Middle frontal gyrus (tissue), 1 donor: ENCODE data around the gene NEK2.
"Not testable (repeated sequence)": the region's sequence is repeated elsewhere in the genome, so short reads cannot be mapped to it uniquely, and the experiment has no call there.

ENCODE experiments used
- DNase-seq: peaks from one replicate; pipeline ENCODE4 v3.0.0-alpha.2; 2015; ENCODE audit warnings: low spot score; ENCODE audit errors: extremely low spot score

The NEK2 gene

GRCh38 chr1:211633524-211633846 is 41.9 kb downstream of the NEK2 start:
- no peak for DNase-seq

GRCh38 chr1:211632808-211633523 is 42.5 kb downstream of the NEK2 start:
- DNase-seq = no peak

GRCh38 chr1:211632117-211632807 is 43.2 kb downstream of the NEK2 start:
- no peak for DNase-seq

DNA sequence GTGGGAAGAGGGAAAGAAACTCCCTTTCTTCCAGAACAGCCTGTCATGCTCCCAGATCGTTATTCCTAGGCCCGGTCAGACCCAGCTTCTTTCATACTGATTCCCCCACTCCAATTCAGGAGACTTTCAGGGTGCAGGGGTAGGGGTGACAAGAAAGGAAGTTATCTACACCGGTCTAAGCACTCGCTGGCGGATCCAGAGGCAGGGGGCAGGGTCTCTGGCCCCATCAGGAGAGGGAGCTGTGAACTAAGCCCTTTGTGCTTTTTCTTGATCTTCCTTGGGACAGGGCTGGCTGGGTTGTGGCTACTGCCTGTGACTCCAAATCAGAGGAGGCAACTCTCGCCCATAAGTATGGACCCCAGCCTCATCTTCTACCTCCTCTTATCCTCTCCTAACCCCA is 44.3 kb downstream of the NEK2 start:
- DNase-seq = no peak

DNA sequence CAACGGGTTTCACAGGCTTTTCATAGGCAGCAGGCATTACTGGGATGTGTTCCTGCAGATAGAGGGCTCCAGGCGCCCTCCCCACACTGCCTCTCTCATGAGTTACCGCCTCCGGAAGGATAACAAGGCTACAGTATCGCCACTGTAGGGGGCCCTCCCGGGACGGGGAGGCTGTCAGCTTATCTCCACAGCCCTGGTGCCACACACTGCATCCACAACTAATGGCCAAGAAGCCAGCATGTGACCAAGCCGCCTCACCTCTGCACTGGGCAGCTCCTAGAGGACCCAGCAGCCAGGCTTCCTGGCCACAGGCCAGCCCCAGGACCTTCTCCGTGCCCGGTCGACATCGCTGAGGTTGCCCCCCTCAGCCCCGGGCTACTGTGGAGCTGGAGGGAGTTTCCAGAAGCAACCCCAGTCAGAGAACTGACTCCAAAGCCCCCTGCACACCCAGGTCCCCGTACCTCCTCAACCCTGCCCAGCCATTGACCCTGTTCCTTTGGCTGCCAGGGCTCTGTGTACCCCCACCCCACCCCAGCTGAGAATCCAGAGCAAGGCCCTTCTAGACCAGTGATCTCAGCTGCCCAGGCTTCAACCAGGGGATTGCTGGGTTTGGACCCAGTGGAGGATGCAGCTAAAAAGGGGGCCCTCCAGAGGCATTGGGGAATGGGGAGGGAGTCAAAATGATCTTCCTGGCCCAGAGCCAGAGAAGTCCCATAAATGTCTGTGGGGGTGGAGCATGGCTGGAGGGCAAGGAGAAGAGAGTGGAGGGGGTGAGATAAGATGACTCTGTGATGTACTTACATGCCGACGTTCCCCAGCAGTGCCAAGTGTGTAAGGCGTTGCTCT is 45.0 kb downstream of the NEK2 start:
- DNase-seq = no peak

GRCh38 chr1:211628417-211628816 is 47.0 kb downstream of the NEK2 start:
- no peak for DNase-seq

- no peak for DNase-seq
These were observed 48.2 kb downstream of the NEK2 start for GRCh38 chr1:211627259-211627658.

DNA sequence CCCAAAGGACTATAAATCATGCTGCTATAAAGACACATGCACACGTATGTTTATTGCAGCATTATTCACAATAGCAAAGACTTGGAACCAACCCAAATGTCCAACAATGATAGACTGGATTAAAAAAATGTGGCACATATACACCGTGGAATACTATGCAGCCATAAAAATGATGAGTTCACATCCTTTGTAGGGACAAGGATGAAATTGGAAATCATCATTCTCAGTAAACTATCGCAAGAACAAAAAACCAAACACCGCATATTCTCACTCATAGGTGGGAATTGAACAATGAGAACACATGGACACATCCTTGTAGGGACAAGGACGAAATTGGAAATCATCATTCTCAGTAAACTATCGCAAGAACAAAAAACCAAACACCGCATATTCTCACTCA is 49.6 kb downstream of the NEK2 start:
- DNase-seq = not testable (repeated sequence)

DNA sequence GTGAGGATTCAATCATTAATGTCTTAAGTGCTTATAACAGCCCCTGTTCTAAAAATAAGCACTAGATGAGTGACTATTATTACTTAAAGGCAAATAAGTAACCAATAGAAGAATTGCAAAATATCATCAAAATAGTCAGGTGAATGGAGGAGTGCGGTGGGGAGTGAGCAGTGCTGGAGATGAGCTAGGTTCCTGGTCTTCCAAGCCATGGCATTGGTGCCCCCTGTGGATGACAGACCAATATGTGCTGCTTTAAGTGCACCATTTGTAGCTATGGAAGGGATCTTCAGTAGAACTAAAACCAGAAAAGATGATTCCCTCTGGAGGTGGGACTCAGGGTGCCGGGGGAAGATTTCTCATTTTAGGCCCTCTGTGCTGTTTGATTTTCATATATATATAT is 50.4 kb downstream of the NEK2 start:
- DNase-seq = no peak

GRCh38 chr1:211623515-211623914 is 51.9 kb downstream of the NEK2 start:
- DNase-seq = no peak

DNA sequence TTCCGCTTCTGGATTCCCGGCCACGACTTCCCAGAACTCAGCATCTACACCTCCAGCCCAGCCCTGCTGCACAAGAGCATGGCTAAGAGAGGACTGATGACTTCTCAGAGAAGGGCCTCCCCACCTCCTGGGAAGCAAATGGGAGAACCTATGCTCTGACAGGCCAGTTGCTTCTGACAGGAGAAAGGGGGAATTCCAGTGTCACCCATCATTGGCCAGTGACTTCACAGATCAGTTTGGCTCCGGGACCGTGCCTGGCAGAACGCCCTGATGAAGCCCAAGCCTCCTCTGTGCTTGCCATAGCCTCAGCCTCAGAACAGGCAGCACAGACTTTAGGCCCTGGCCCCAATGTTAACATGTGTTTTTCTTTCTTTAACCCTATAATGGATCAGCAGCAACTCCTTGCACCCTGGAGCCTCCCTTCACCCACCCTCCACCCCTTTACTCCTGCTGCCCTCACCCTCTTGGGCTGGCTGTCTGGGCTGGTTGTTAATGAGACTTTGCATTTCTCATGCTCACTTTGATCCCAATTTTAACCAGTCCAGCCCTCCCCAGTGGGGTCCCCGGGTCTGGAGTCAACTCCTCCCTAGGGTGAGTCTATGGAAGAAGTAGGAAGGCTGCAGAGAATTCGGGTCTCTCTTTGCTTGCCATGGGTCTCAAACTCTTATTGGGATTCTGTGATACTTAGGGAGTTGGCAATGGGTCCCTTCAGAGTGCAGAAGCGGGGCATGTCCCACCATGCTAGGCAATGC is 53.8 kb downstream of the NEK2 start:
- no peak for DNase-seq

- DNase-seq = no peak
These were observed 55.3 kb downstream of the NEK2 start for GRCh38 chr1:211620097-211620496.

GRCh38 chr1:211619033-211619996 is 56.1 kb downstream of the NEK2 start:
- DNase-seq = no peak

GRCh38 chr1:211616965-211617297 is 58.5 kb downstream of the NEK2 start:
- no peak for DNase-seq

DNA sequence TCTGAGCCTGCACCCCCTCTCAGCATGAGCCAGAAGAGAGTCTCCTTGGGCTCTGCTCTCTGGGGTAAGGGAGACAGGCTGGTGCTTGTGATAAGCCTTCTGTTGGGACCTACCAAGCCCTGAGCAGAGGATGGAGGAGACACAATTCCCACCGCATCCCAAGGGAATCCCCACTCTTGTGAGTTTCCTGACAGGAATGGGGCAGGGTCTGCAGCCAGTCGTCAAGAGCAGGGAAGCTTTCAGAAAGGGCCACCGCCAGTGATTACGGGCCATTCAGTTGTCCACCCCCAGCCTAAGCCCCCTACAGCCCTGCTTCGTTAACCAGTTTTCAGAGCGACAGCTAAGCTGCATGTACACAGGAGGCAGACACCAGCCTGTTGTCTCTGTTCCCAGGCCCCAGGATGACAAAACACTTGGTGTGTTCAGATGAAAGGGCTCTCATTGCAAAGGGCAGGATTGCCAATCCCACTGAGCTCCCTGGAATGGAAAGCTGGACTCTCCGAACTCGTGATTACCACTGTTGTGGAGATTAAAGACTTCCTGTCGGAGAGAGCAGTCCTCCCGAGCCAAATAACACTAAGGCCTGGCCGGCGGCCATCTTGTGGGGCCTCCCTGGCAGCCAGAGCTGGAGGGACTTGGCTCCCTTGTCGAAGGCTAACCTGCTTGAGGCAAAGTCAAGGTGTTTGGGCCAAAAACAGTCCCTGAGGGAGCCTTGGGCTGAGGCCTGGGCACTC is 59.0 kb downstream of the NEK2 start:
- no peak for DNase-seq

DNA sequence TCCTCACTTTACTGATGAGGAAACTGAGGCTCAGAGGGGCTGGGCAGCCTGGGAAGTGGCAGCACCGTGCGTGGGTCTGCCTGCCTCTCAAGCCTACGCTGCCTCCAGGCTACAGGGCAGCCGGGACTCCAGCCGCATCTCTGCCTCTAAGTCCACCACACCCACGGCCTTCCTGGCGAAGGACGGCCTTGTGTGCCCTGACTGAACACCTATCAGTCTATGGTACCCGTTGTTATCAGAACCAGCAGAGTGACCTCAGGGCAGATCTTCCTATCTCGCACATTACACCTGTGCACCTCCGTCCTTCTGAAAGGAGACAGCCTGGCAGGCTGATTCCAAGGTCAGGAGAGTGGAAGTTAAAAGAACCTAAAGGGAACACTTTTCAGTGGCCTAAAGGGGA is 60.8 kb downstream of the NEK2 start:
- DNase-seq = no peak

DNA sequence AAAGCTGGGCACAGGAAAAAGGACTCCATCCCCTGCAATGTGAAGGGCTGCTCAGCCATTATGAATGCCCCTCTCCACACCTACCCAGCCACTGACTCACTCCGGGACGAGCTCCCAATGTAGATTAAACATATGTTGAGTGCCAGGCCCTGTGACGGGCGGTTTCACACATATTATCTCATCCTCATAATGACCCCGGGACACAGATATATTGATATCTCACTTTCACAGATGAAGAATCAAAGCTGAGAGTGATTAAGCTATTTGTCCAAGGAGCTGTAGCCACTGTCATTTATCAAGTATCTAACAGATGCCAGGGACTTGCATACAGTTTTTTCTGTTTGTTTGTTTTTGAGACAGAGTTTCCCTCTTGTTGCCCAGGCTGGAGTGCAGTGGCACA is 61.5 kb downstream of the NEK2 start:
- DNase-seq = no peak

DNA sequence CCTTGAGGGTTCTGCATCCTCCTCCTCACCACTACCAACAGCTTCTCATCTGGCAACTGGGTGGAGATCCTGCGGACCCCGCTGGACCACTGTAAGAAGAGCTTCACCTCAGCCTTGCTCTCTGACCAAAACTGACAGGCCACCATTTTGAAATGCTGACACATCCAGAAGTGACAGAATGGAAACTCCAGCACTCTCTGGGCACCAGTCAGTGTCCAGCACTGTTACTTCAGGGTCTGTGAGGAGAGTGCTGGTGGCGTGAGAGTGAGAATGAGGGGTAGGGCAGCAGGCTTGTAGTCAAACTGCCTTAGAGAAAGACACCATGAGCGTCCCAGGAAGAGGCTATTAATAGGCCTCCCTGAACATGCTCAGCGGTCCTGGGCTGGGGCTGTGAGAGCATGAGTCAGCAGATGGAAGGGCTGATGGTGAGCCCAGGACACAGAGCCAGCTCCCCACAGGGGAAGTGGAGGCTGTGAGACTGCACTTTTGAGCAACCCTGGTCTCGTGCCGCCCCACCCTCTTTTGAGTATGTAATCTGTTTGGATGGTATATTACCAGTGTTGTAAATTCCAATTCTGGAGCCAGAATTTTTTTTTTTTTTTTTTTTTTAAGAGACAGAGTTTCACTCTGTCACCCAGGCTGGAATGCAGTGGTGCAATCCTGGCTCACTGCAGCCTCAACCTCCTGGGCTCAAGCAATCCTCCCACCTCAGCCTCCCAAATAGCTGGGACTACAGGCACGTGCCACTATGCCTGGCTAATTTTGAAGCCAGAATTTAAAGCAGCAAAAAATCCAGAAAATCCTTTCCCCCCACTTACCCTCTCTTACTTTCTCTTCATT is 62.1 kb downstream of the NEK2 start:
- DNase-seq = no peak

DNA sequence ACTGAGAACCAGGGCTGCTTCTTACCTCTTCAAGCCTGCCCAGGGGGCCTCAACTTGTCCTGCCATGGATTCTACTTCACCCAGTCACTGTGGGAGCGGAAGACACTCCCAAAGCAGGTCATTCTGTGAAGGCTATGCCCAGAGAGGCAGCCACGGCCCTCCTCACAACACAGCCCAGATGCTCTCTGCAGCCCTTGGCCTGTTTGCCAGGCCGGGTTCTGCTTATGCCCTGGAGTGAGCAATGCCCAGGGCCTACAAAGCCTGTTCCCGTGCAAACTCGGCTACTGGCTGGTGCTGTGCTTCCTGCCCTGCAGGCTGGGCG is 62.7 kb downstream of the NEK2 start:
- no peak for DNase-seq
